Measurements from ENCODE around the gene LILRA6. TPM values are rescaled to one million over a fixed set of nuclear protein-coding genes. Genes with fewer than 3 reads are reported as not detected.
A peak's percentile ranks its signal among the peaks of the same experiment; 100 is the strongest.

LILRA6 gene
- total and polyA plus RNA-seq, 5 donors from 2014 or later, result 0.11 to 0.13 TPM; not detected in 3

DNA sequence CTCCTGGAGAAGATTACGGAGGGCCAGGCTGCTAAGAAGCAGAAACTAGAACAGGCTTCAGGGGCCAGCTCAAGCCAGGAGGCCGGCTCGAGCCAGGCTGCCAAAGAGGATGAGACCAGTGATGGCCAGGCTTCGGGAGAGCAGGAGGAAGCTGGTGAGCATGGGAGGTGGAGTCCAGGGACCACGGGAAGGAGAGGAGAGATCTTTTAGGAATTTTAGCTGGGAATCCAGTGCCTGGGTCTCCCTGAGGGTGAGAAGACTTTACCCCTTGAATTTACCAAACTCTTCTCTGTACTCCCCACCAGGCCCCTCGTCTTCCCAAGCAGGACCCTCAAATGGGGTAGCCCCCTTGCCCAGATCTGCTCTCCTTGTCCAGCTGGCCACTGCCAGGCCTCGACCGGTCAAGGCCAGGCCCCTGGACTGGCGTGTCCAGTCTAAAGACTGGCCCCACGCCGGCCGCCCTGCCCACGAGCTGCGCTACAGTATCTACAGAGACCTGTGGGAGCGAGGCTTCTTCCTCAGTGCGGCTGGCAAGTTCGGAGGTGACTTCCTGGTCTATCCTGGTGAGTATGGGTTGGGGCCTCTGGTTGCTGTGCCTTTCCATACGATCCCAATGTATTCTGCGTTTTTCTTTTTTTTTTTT is 50.7 kb downstream of the LILRA6 start:
- Histone ChIP-seq H3K4me1 (ENCODE audit: control insufficient read depth, insufficient read depth, low read length, poor library complexity, severe bottlenecking) (peaks cover 26% of the 10 kb centered on the region), H3K9me3 (ENCODE audit: control insufficient read depth in 2 of 2, low read length in 2 of 2) (no peaks in the 10 kb centered on the region), H3K4me3 (ENCODE audit: low read depth, low read length) (peak overlapping the region; percentile 58), H3K36me3 (ENCODE audit: control insufficient read depth, insufficient read depth, low read length) (peaks cover 7% of the 10 kb centered on the region), H3K27ac (ENCODE audit: insufficient read depth, low read length, poor library complexity, severe bottlenecking) (peak overlapping the region; percentile 100), H3K27me3 (ENCODE audit: control insufficient read depth, insufficient read depth, low read length) (no peaks in the 10 kb centered on the region)
- Mint-ChIP-seq H3K9me3 (no peaks in the 10 kb centered on the region), H3K27ac (peak overlapping the region; percentile 84 to 93 (median 86)), H3K27me3 (no peaks in the 10 kb centered on the region), H3K36me3 (peaks cover 7% of the 10 kb centered on the region), H3K4me1 (peaks cover 0 to 48% (median 26%) of the 10 kb centered on the region in 4 donors), H3K4me3 (peak overlapping the region; percentile 92 to 97 (median 96))
- DNase-seq (no peak), ATAC-seq (ENCODE audit: low read depth in 2 of 2) (no peak)

DNA sequence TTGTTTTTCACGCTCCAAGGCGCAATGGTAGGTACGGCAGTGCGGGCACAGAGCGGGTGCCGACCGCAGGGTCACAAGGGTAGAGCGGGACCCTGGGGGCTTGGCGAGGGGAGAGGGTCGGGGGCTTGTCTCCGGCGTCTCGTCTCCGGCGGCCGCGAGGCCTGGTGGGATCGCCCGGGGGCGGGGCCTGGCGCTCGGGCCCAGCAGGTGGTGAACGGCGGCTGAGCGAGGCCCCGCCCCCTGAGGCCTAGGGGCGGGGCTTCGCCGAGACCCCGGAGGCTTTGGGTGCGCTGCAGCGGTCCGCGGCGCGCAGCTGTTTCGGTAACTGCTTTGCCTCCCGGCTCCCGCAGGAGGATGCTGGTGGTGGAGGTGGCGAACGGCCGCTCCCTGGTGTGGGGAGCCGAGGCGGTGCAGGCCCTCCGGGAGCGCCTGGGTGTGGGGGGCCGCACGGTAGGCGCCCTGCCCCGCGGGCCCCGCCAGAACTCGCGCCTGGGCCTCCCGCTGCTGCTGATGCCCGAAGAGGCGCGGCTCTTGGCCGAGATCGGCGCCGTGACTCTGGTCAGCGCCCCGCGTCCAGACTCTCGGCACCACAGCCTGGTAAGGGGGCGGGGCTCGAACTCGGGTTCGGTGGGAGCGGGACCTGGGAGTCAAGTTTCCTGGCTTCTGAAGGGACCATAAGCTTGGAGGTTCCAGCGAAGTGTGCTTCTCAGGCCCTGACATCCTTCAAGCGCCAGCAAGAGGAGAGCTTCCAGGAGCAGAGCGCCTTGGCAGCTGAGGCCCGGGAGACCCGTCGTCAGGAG is 51.4 kb downstream of the LILRA6 start, which contains the start of gene TSEN34:
Gene TSEN34 (plus strand): TSS at position 298 of the 800 bp plus-strand sequence. CDS start 57 bp downstream, at position 355.
- Histone ChIP-seq H3K27ac (ENCODE audit: insufficient read depth, low read length, poor library complexity, severe bottlenecking) (peak within 1 kb of the TSS; percentile 100), H3K4me3 (ENCODE audit: low read depth, low read length) (peak within 1 kb of the TSS; percentile 69), H3K4me1 (ENCODE audit: control insufficient read depth, insufficient read depth, low read length, poor library complexity, severe bottlenecking) (peaks cover 26% of the 10 kb centered on the region), H3K27me3 (ENCODE audit: control insufficient read depth, insufficient read depth, low read length) (no peaks in the 10 kb centered on the region), H3K9me3 (ENCODE audit: control insufficient read depth in 2 of 2, low read length in 2 of 2) (no peaks in the 10 kb centered on the region), H3K36me3 (ENCODE audit: control insufficient read depth, insufficient read depth, low read length) (peaks cover 7% of the 10 kb centered on the region)
- peaks cover 9% of the 10 kb centered on the region for H3K36me3 Mint-ChIP-seq
- H3K27me3 Mint-ChIP-seq, result no peaks in the 10 kb centered on the region
- H3K9me3 Mint-ChIP-seq, result no peaks in the 10 kb centered on the region
- H3K27ac Mint-ChIP-seq, result peak within 1 kb of the TSS; percentile 99 to 100 (median 99)
- peaks cover 0 to 55% (median 26%) of the 10 kb centered on the region in 4 donors for H3K4me1 Mint-ChIP-seq
- H3K4me3 Mint-ChIP-seq, result peak within 1 kb of the TSS; percentile 95 to 97 (median 96)
- DNase-seq, result peak in 2 of 3 donors; percentile 83 to 91
- ATAC-seq (ENCODE audit: low read depth in 2 of 2), result peak; percentile 18 to 19

DNA sequence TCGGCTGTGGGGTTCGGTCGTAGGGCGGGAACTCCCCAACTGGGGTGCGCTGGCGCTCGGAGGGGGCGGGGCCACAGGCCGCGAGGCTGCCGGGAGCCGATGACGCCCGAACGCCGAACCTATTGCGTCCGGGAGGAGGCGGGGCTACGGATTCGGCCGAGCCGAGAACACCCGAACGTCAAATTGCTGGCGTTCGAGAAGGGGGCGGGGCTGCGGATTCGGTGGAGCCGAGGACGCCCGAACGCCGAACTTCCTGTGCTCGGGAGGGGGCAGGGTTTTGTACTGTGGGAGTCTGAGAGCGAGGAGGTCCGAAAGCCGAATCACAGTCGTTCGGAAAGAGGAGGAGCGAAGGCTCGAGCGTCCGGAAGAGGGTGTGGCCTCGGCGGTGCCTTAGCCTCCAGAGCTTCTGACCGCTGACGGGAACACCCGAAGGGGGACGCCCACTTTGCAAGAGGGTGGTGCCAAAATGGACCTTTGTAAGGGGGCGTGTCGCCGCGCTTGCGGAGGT is 52.0 kb downstream of the LILRA6 start:
- H3K4me3 Mint-ChIP-seq, result peak overlapping the region; percentile 95 to 97 (median 96)
- H3K36me3 Mint-ChIP-seq, result peaks cover 10% of the 10 kb centered on the region
- Histone ChIP-seq H3K4me3 (ENCODE audit: low read depth, low read length) (peak overlapping the region; percentile 59), H3K27ac (ENCODE audit: insufficient read depth, low read length, poor library complexity, severe bottlenecking) (peak overlapping the region; percentile 100), H3K36me3 (ENCODE audit: control insufficient read depth, insufficient read depth, low read length) (peaks cover 7% of the 10 kb centered on the region), H3K27me3 (ENCODE audit: control insufficient read depth, insufficient read depth, low read length) (no peaks in the 10 kb centered on the region), H3K9me3 (ENCODE audit: control insufficient read depth in 2 of 2, low read length in 2 of 2) (no peaks in the 10 kb centered on the region), H3K4me1 (ENCODE audit: control insufficient read depth, insufficient read depth, low read length, poor library complexity, severe bottlenecking) (peaks cover 26% of the 10 kb centered on the region)
- no peaks in the 10 kb centered on the region for H3K27me3 Mint-ChIP-seq
- DNase-seq (peak; percentile 100), ATAC-seq (ENCODE audit: low read depth in 2 of 2) (peak; percentile 64 to 65)
- H3K27ac Mint-ChIP-seq, result peak overlapping the region; percentile 99 to 100 (median 99)
- H3K4me1 Mint-ChIP-seq, result peaks cover 0 to 55% (median 26%) of the 10 kb centered on the region in 4 donors
- no peaks in the 10 kb centered on the region for H3K9me3 Mint-ChIP-seq

DNA sequence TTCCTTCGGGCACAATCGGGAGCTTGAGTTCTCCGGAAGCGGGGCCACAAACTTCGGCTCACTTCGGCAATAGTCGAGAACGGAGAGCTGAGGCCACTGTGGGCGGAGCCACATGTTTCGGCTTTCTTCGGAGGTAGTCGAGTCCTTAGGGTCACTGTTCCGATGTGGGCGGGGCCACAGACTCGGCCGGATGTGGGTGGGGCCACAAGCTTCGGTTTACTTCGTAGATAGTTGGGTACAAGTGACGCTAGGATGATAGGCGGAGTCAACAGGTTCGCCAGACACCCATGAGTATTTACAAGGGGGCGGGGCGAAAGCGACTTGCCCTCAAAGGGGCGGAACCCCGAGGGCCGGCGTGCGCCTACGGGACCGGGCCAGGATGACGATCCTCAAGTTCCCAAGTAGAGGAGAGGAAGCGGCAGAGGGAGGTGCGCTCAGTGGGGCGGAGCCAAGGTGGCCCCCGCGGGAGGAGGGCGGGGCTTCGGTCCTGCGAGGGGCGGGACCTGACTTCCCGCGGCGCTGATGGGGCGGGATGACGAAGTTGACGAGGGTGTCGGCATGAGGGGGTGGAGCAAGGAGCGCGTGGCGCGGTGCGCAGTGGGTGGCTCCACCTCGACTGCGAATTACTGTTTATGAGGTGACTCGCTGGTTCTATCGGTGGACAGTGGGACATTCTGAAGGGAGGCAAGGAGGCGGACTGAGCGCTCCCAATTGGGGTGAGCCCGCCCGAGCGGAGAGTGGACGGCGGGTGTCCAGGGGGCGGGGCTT is 52.7 kb downstream of the LILRA6 start:
- Histone ChIP-seq H3K4me1 (ENCODE audit: control insufficient read depth, insufficient read depth, low read length, poor library complexity, severe bottlenecking) (peaks cover 26% of the 10 kb centered on the region), H3K9me3 (ENCODE audit: control insufficient read depth in 2 of 2, low read length in 2 of 2) (no peaks in the 10 kb centered on the region), H3K36me3 (ENCODE audit: control insufficient read depth, insufficient read depth, low read length) (peaks cover 7% of the 10 kb centered on the region), H3K27ac (ENCODE audit: insufficient read depth, low read length, poor library complexity, severe bottlenecking) (peak overlapping the region; percentile 100), H3K4me3 (ENCODE audit: low read depth, low read length) (peak overlapping the region; percentile 69), H3K27me3 (ENCODE audit: control insufficient read depth, insufficient read depth, low read length) (no peaks in the 10 kb centered on the region)
- Mint-ChIP-seq H3K9me3 (no peaks in the 10 kb centered on the region), H3K36me3 (peaks cover 5% of the 10 kb centered on the region), H3K27ac (peak overlapping the region; percentile 99 to 100 (median 99)), H3K4me1 (peaks cover 0 to 55% (median 26%) of the 10 kb centered on the region in 4 donors), H3K4me3 (peak overlapping the region; percentile 95 to 97 (median 96)), H3K27me3 (no peaks in the 10 kb centered on the region)
- ATAC-seq (ENCODE audit: low read depth in 2 of 2) (peak; percentile 59 to 61), DNase-seq (peak; percentile 100)

DNA sequence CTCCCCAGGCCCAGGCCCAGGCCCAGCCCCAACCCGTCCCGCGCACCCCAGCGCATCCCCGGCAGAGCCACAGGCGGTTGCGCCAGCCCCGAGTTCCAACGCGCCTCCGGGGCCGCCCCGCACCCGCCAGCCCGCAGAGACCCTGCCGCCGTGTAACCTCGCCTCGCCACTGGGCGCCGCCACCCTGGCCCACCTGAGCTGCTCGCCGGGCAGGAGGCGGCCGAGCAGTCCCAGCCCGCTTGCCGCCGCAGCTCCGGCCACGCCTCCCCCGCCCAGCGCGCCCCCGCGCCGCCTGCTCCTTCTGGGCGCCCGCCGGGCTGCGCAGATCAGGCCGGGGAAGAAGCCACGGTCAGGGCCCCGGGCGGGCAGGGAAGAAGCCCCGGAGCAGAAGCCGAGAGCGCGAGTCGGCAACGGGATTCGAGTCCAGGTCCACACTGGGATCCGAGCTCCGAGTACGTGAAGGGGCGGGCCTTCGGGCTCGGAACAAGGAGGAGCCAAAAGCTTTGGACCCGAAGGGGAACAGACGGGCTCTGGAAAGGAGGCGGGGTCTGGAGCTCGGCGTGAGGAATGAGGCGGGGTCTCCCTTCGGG is 53.4 kb downstream of the LILRA6 start, which contains the start of gene MBOAT7:
Gene MBOAT7 (minus strand): TSS at position 436 of the 590 bp plus-strand sequence. CDS start 1,072 bp downstream, outside the sequence.
- Mint-ChIP-seq H3K4me3 (peak within 1 kb of the TSS; percentile 95 to 97 (median 96)), H3K36me3 (peaks cover 6% of the 10 kb centered on the region), H3K27me3 (no peaks in the 10 kb centered on the region), H3K9me3 (no peaks in the 10 kb centered on the region), H3K27ac (peak within 1 kb of the TSS; percentile 99 to 100 (median 99)), H3K4me1 (peaks cover 0 to 55% (median 26%) of the 10 kb centered on the region in 4 donors)
- Histone ChIP-seq H3K36me3 (ENCODE audit: control insufficient read depth, insufficient read depth, low read length) (peaks cover 7% of the 10 kb centered on the region), H3K4me1 (ENCODE audit: control insufficient read depth, insufficient read depth, low read length, poor library complexity, severe bottlenecking) (peaks cover 26% of the 10 kb centered on the region), H3K4me3 (ENCODE audit: low read depth, low read length) (peak within 1 kb of the TSS; percentile 69), H3K27ac (ENCODE audit: insufficient read depth, low read length, poor library complexity, severe bottlenecking) (peak within 1 kb of the TSS; percentile 100), H3K9me3 (ENCODE audit: control insufficient read depth in 2 of 2, low read length in 2 of 2) (no peaks in the 10 kb centered on the region), H3K27me3 (ENCODE audit: control insufficient read depth, insufficient read depth, low read length) (no peaks in the 10 kb centered on the region)
- DNase-seq (no peak), ATAC-seq (ENCODE audit: low read depth in 2 of 2) (no peak)

DNA sequence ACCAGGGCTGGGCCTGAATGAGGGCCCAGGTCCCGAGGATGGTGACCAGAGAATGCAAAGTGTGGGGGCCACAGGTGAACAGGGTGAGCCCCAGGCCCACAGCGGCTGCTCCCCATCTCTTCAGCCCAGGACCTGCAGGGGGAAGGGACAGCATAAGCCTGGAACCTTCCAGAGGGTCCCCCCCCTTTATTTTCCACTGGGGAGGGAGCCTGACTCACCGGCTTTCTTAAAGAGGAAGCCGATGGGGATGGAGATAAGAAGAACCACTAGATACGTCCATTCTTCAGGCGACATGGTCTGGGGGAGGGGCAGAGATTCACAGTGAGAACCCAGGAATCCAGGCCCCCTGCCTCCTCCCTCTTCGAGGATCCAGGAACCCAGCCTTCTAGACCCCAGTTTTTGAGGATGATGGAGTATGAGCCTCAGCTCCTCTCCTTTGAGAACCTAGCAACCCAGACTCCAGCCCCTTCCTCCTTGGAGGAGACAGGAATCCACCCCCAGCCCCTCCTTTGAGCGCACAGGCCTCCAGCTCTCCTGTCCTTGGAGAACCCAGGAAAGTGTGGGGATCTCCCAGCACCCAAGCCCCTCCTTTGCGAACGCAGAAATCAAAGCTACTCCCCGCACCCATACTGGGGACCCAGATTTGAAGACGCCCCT is 54.2 kb downstream of the LILRA6 start:
- H3K9me3 ChIP-seq (ENCODE audit: control insufficient read depth in 2 of 2, low read length in 2 of 2), result no peaks in the 10 kb centered on the region
- Mint-ChIP-seq H3K27ac (peak overlapping the region; percentile 86 to 93 (median 90)), H3K27me3 (no peaks in the 10 kb centered on the region), H3K4me1 (peaks cover 0 to 53% (median 26%) of the 10 kb centered on the region in 4 donors), H3K4me3 (peak overlapping the region; percentile 76 to 91 (median 81)), H3K9me3 (no peaks in the 10 kb centered on the region), H3K36me3 (peaks cover 12% of the 10 kb centered on the region)
- peak overlapping the region; percentile 100 for H3K27ac ChIP-seq (ENCODE audit: insufficient read depth, low read length, poor library complexity, severe bottlenecking)
- peaks cover 2% of the 10 kb centered on the region for H3K36me3 ChIP-seq (ENCODE audit: control insufficient read depth, insufficient read depth, low read length)
- peaks cover 26% of the 10 kb centered on the region for H3K4me1 ChIP-seq (ENCODE audit: control insufficient read depth, insufficient read depth, low read length, poor library complexity, severe bottlenecking)
- DNase-seq (peak in 2 of 3 donors; percentile 52 to 63), ATAC-seq (ENCODE audit: low read depth in 2 of 2) (no peak)
- H3K27me3 ChIP-seq (ENCODE audit: control insufficient read depth, insufficient read depth, low read length), result no peaks in the 10 kb centered on the region
- no peak overlapping the region for H3K4me3 ChIP-seq (ENCODE audit: low read depth, low read length)
